ENCODE results near the gene KIR2DL4.
"Not testable (repeated sequence)": the region's sequence is repeated elsewhere in the genome, so short reads cannot be mapped to it uniquely, and the experiment has no call there.

Gene KIR2DL4

GRCh38 chr19:54859421-54859820, 56.0 kb downstream of the KIR2DL4 start:
- not testable (repeated sequence) for DNase-seq; H3K27me3 ChIP-seq (replicated peaks; ENCODE audit: control insufficient read depth, insufficient read depth, low read length, poor library complexity, severe bottlenecking); H3K4me3 ChIP-seq (ENCODE audit: insufficient read depth, low read depth, low read length, poor library complexity, severe bottlenecking); H3K36me3 ChIP-seq (ENCODE audit: control insufficient read depth, insufficient read depth, low read length); H3K9me3 ChIP-seq (ENCODE audit: control insufficient read depth, low read length); H3K4me1 ChIP-seq (ENCODE audit: control insufficient read depth, insufficient read depth, low read length, poor library complexity, severe bottlenecking); H3K27ac ChIP-seq (ENCODE audit: insufficient read depth, low read length, poor library complexity, severe bottlenecking)

GRCh38 chr19:54863459-54863858, 60.0 kb downstream of the KIR2DL4 start:
- not testable (repeated sequence) for DNase-seq; H3K27ac ChIP-seq (ENCODE audit: insufficient read depth, low read length, poor library complexity, severe bottlenecking); H3K9me3 ChIP-seq (ENCODE audit: control insufficient read depth, low read length); H3K4me3 ChIP-seq (ENCODE audit: insufficient read depth, low read depth, low read length, poor library complexity, severe bottlenecking); H3K36me3 ChIP-seq (ENCODE audit: control insufficient read depth, insufficient read depth, low read length); H3K27me3 ChIP-seq (replicated peaks; ENCODE audit: control insufficient read depth, insufficient read depth, low read length, poor library complexity, severe bottlenecking); H3K4me1 ChIP-seq (ENCODE audit: control insufficient read depth, insufficient read depth, low read length, poor library complexity, severe bottlenecking)
